ENCODE measurements around the gene INSYN2A.

The INSYN2A gene

DNA sequence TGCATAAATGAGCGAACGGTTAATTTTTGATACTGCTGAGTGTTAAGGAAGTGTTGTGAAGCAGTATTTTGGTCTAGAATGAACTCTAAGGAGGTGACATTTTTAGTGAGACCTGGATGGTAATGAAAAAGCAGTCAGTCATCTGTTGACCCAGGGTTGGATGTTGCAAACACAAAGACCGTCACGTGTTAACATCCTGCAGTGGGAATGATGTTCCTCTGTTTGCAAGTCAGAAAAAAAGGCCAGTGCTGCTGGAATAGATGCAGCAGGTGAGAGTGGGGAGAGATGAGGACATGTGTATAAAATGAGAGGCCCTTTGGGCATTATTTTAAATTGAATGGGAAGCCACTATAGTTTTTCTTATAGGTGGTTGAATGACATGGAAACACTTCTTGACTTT is 39.3 kb downstream of the INSYN2A start:
- H3K4me3 ChIP-seq (ENCODE audit: low read length) = no peak overlapping the region
- TF ChIP-seq, protein P1, sequence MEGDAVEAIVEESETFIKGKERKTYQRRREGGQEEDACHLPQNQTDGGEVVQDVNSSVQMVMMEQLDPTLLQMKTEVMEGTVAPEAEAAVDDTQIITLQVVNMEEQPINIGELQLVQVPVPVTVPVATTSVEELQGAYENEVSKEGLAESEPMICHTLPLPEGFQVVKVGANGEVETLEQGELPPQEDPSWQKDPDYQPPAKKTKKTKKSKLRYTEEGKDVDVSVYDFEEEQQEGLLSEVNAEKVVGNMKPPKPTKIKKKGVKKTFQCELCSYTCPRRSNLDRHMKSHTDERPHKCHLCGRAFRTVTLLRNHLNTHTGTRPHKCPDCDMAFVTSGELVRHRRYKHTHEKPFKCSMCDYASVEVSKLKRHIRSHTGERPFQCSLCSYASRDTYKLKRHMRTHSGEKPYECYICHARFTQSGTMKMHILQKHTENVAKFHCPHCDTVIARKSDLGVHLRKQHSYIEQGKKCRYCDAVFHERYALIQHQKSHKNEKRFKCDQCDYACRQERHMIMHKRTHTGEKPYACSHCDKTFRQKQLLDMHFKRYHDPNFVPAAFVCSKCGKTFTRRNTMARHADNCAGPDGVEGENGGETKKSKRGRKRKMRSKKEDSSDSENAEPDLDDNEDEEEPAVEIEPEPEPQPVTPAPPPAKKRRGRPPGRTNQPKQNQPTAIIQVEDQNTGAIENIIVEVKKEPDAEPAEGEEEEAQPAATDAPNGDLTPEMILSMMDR (conservative IDR thresholded peaks at IDR 0.05; ENCODE audit: low read length) = no peak
- no peak for DNase-seq (ENCODE audit: low read depth)

DNA sequence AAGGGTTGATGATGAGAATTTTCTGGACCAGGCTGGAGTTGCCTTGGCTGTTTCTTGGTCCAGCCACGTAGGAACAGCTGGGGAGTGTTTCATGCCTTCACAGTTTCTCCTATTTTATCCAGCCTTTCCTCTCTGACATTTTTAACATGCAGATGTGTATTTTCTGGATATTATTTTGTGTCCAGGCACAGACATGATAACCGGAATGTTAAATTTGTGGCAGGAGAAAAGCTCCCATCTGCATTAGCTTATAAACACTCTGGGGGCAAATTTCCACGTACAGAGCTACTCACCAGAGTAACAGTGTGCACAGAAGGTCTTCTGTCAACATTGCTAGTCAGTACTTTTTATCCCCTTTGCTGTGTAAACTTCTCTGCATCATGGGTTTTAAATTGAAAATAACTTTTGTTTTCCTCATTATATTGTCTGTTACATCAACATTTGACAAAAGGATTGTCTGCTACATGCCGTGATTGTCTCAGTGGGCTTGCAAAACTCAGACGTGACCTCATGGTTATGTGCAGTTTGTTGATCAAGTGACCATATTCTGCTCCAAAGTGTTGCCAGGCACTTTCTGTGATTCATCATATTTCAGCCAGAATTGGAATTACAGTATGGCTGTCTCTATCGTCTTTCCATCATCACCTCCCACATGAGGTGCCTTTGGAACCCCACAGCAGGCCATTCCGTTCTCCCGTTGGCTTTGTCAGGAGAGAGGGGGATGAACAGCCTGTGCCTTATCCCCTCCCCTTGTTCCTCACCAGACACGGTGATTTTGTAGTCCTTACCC is 41.4 kb downstream of the INSYN2A start:
- no peak overlapping the region for H3K4me3 ChIP-seq (ENCODE audit: low read length)
- TF ChIP-seq, protein P1 (conservative IDR thresholded peaks at IDR 0.05; ENCODE audit: low read length) = no peak
- DNase-seq (ENCODE audit: low read depth) = peak; percentile 68

DNA sequence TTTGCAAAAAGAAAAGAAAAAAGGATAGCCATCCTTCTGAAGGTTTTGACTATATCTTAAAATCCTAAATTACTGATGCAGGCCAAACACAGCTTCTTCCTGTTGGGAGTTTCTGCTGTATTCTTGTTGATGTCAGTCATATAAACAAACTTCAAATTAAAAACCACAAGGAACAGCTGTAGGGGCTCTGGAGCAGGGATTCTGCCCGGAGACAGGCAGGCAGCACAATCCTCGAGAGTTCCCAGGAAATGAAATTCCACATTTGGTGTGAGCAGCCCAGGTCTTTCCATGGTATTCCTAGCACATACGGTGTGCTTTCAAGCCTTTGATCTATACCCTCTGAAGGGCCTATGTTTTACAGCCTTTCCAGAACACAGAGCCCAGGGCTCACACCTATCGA is 43.2 kb downstream of the INSYN2A start:
- DNase-seq (ENCODE audit: low read depth) = no peak
- TF ChIP-seq, protein P1 (conservative IDR thresholded peaks at IDR 0.05; ENCODE audit: low read length) = no peak
- no peak overlapping the region for H3K4me3 ChIP-seq (ENCODE audit: low read length)

DNA sequence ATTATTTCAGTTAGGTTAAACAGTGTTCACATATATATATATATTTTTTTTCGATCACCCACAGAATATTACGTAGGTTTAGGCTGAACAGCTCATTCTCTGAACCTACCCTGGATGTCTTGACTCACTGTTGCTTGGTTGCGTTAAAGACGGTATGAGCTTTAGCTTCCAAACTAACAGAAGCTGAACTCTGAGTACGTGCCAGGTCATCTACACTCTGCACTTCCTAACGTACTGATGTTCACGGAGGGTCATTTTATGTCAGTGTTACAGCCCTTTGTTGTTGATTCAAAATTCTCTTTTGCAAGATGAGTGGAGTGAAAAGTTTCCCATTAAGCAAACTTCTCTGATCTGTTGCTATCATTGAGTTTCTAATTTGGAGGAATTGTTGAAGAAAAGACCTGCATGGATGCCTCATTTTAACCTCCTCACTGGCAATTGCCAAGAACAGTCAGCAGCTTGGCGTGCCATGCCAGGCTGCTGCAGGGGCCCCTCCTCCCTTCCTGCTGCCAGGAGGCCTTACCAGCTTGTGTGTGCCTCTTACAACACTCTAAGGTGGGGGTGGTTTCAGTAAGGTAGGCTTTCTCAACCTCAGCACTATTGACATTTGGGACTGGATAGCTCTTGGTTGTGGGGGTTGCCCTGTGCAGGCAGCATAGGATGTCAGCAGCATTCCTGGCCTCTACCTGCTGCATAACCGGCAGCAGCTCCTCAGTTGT is 44.3 kb downstream of the INSYN2A start:
- TF ChIP-seq, protein P1 (conservative IDR thresholded peaks at IDR 0.05; ENCODE audit: low read length) = no peak
- no peak for DNase-seq (ENCODE audit: low read depth)
- H3K4me3 ChIP-seq (ENCODE audit: low read length) = no peak overlapping the region

DNA sequence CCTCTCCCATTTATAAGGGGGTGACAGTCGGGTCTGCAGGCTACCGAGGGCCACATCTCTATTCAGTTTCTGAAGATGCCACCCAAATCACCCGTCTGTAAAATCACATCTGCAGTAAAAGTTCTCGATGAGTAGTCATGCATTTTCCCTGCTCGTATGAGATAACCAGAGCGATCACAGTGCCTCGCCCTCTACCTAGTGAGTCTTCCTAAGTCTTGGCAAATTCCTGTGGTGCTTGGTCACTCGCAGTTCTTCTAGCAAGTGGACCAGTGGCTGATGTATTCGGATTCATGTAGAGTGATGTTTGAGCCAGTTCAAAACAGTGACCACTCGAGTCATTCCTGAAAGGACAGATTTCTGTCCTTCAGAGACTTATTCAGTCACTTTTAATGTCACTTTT is 44.9 kb downstream of the INSYN2A start:
- DNase-seq (ENCODE audit: low read depth) = no peak
- TF ChIP-seq, protein P1 (conservative IDR thresholded peaks at IDR 0.05; ENCODE audit: low read length) = no peak
- H3K4me3 ChIP-seq (ENCODE audit: low read length) = no peak overlapping the region

DNA sequence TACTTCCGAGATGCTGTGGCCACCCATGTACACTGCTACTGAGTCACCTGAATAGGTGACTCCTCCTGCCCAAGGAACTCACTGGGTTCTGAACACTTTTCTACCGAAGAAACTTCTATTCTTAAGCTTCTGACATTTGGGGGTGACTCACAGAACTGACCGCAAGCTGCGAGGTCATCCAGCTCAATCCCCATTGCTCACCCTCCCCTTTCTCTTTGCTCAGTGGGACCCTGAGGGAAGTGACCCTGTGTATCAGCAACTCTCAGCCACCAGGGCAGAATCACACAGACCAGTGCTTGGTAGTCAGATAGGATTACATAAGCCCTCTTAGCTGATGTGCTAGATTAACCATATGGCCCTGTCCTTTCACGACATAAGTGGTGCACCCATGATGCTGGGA is 46.3 kb downstream of the INSYN2A start:
- DNase-seq (ENCODE audit: low read depth) = peak; percentile 45
- TF ChIP-seq, protein P1 (conservative IDR thresholded peaks at IDR 0.05; ENCODE audit: low read length) = no peak
- no peak overlapping the region for H3K4me3 ChIP-seq (ENCODE audit: low read length)
